ENCODE measurements around the gene DVL3.

DVL3 gene

GRCh38 chr3:184181596-184181995 is 26.4 kb downstream of the DVL3 start:
- H3K4me3 ChIP-seq (ENCODE audit: control insufficient read depth, low read depth, low read length) = no peak overlapping the region
- no peak for DNase-seq (ENCODE audit: low read depth)
- no peak for TF ChIP-seq CTCF (IDR thresholded peaks at IDR 0.05; ENCODE audit: control insufficient read depth, insufficient read depth, low read depth, low read length, missing control alignments)

- no peak for DNase-seq (ENCODE audit: low read depth)
- no peak for TF ChIP-seq CTCF (IDR thresholded peaks at IDR 0.05; ENCODE audit: control insufficient read depth, insufficient read depth, low read depth, low read length, missing control alignments)
- no peak overlapping the region for H3K4me3 ChIP-seq (ENCODE audit: control insufficient read depth, low read depth, low read length)
Observed at GRCh38 chr3:184183679-184184078, 28.5 kb downstream of the DVL3 start.

GRCh38 chr3:184184546-184185230 is 29.5 kb downstream of the DVL3 start:
- TF ChIP-seq CTCF (IDR thresholded peaks at IDR 0.05; ENCODE audit: control insufficient read depth, insufficient read depth, low read depth, low read length, missing control alignments) = no peak
- DNase-seq (ENCODE audit: low read depth) = no peak
- H3K4me3 ChIP-seq (ENCODE audit: control insufficient read depth, low read depth, low read length) = no peak overlapping the region

GRCh38 chr3:184185461-184186183 is 30.4 kb downstream of the DVL3 start:
- DNase-seq (ENCODE audit: low read depth) = peak; percentile 91
- TF ChIP-seq CTCF (IDR thresholded peaks at IDR 0.05; ENCODE audit: control insufficient read depth, insufficient read depth, low read depth, low read length, missing control alignments) = no peak
- H3K4me3 ChIP-seq (ENCODE audit: control insufficient read depth, low read depth, low read length) = peak overlapping the region; percentile 82

- TF ChIP-seq CTCF (IDR thresholded peaks at IDR 0.05; ENCODE audit: control insufficient read depth, insufficient read depth, low read depth, low read length, missing control alignments) = no peak
- DNase-seq (ENCODE audit: low read depth) = no peak
Observed at GRCh38 chr3:184186184-184186901, 31.2 kb downstream of the DVL3 start, which contains the start of gene ABCF3. TSS of gene ABCF3 (plus strand) at chr3:184186199. CDS start at chr3:184186208, 9 bp downstream.

GRCh38 chr3:184186902-184187207 is 31.7 kb downstream of the DVL3 start:
- DNase-seq (ENCODE audit: low read depth) = no peak

More at GRCh38 chr3:184186184-184186901, 31.2 kb downstream of the DVL3 start, which contains the start of gene ABCF3:
- peak within 1 kb of the TSS; percentile 82 for H3K4me3 ChIP-seq (ENCODE audit: control insufficient read depth, low read depth, low read length)

More at GRCh38 chr3:184186902-184187207, 31.7 kb downstream of the DVL3 start:
- no peak for TF ChIP-seq CTCF (IDR thresholded peaks at IDR 0.05; ENCODE audit: control insufficient read depth, insufficient read depth, low read depth, low read length, missing control alignments)
- H3K4me3 ChIP-seq (ENCODE audit: control insufficient read depth, low read depth, low read length) = peak overlapping the region; percentile 82

Measured in AG09309 (cell line).